ENCODE data around the gene MARK3. TPM values are rescaled to one million over a fixed set of nuclear protein-coding genes. Genes with fewer than 3 reads are reported as not detected.
A peak's percentile ranks its signal among the peaks of the same experiment; 100 is the strongest.

MARK3 gene
- total RNA-seq, 1 experiment from 2014 or later: 81.9 TPM

DNA sequence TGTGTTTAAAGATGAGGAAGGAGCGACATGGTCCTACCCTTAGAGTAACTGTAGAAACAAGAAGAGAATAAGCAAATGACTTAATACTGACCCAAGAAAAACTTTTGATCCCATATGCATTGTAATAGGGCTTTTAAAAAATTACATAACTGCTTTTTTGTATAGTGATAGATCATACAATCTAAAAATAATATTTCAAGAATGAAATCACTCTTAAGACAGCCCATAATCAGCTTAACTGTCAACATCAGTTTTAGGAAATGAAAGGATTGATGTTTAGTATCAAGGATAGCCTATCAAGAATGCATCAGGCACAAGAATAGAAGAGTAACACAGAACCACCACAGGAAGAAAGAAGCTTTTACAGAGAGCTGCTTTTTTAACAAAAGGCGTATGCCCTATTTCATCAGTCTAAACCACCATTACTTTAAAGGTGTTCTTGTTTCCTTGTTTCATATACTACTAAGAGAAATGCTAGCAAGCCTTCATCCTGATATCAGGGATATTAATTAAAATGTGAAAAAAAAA lies 64.5 kb downstream of the MARK3 start:
- Mint-ChIP-seq H3K36me3 (ENCODE audit: insufficient read depth in 1 of 3, low read depth in 3 of 3) (peaks cover 0 to 11% (median 11%) of the 10 kb centered on the region in 3 experiments; a peak in 6 of 7 replicates), H3K4me1 (peaks cover 15 to 19% of the 10 kb centered on the region in 2 experiments), H3K9me3 (no peaks in the 10 kb centered on the region), H3K27me3 (ENCODE audit: low read depth) (no peaks in the 10 kb centered on the region), H3K27ac (0 out of 7 replicates have a peak overlapping the region, but pooled peaks of 1 of the 3 experiments have one; percentile 1), H3K4me3 (no peak overlapping the region)
- no peak overlapping the region for H3T11ph ChIP-seq (ENCODE audit: low read length)
- H4K91ac ChIP-seq (ENCODE audit: insufficient read length, low read depth, low read length): no peak overlapping the region
- H3K56ac ChIP-seq (ENCODE audit: insufficient read length, low read depth, low read length): no peak overlapping the region
- no peaks in the 10 kb centered on the region for H3K27me3 ChIP-seq (ENCODE audit: insufficient read depth, low read length)
- no peak overlapping the region for H2BK120ac ChIP-seq (ENCODE audit: low read depth, low read length, poor library complexity, severe bottlenecking)
- H2AK5ac ChIP-seq (ENCODE audit: insufficient read length, low read length): no peak overlapping the region
- H3K4ac ChIP-seq (ENCODE audit: low read depth, low read length): no peak overlapping the region
- peaks cover 5% of the 10 kb centered on the region for H3K79me1 ChIP-seq (ENCODE audit: insufficient read depth, low read depth, low read length, poor library complexity, severe bottlenecking)
- H2AFZ ChIP-seq (ENCODE audit: low read length): no peak overlapping the region
- no peak overlapping the region for H2BK20ac ChIP-seq (ENCODE audit: low read depth, low read length, poor library complexity, severe bottlenecking)
- H3K9me3 ChIP-seq (ENCODE audit: control insufficient read depth, low read depth, low read length): no peaks in the 10 kb centered on the region
- H3K14ac ChIP-seq (ENCODE audit: insufficient read depth, low read length): no peak overlapping the region
- H3K23me2 ChIP-seq (ENCODE audit: insufficient read length, low read depth, low read length, poor library complexity, severe bottlenecking): no peaks in the 10 kb centered on the region
- TF ChIP-seq, protein P1, sequence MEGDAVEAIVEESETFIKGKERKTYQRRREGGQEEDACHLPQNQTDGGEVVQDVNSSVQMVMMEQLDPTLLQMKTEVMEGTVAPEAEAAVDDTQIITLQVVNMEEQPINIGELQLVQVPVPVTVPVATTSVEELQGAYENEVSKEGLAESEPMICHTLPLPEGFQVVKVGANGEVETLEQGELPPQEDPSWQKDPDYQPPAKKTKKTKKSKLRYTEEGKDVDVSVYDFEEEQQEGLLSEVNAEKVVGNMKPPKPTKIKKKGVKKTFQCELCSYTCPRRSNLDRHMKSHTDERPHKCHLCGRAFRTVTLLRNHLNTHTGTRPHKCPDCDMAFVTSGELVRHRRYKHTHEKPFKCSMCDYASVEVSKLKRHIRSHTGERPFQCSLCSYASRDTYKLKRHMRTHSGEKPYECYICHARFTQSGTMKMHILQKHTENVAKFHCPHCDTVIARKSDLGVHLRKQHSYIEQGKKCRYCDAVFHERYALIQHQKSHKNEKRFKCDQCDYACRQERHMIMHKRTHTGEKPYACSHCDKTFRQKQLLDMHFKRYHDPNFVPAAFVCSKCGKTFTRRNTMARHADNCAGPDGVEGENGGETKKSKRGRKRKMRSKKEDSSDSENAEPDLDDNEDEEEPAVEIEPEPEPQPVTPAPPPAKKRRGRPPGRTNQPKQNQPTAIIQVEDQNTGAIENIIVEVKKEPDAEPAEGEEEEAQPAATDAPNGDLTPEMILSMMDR (conservative IDR thresholded peaks at IDR 0.05): no peak
- H3K4me1 ChIP-seq (ENCODE audit: insufficient read depth, low read length): peaks cover 3% of the 10 kb centered on the region; the same call in 1 of the 2 replicates
- WGBS (ENCODE audit: extremely low coverage, insufficient read length, low lambda C conversion rate): no CpG with 5 or more reads among the region's 2 CpGs
- H2BK12ac ChIP-seq (ENCODE audit: insufficient read length, low read depth, low read length): no peak overlapping the region
- no peak overlapping the region for H4K5ac ChIP-seq (ENCODE audit: insufficient read length, low read depth, low read length)
- peaks cover 5% of the 10 kb centered on the region; the same call in 1 of the 2 replicates for H3K79me2 ChIP-seq (ENCODE audit: insufficient read depth, low read length)
- no peak overlapping the region for H3K23ac ChIP-seq (ENCODE audit: insufficient read length, low read depth, low read length)
- H3K27ac ChIP-seq (ENCODE audit: insufficient read length, low read depth, low read length): no peak overlapping the region
- H2BK5ac ChIP-seq (ENCODE audit: insufficient read length, low read length): no peak overlapping the region
- H4K20me1 ChIP-seq (ENCODE audit: control insufficient read depth, insufficient read depth, insufficient read length): no peaks in the 10 kb centered on the region
- DNase-seq: no peak
- no peak overlapping the region for H4K8ac ChIP-seq (replicated peaks; ENCODE audit: insufficient read length, low read depth, low read length)
- no peak overlapping the region for H2BK15ac ChIP-seq (ENCODE audit: low read depth, low read length)
- H3K18ac ChIP-seq (ENCODE audit: insufficient read length, low read depth, low read length): no peak overlapping the region
- no peak overlapping the region for H3K4me2 ChIP-seq (ENCODE audit: insufficient read depth, insufficient read length, low read length)
- H3K9ac ChIP-seq (ENCODE audit: extremely low read depth, insufficient read length, low read length): no peak overlapping the region

Data from H9 (cell line).